Stimulated activated CD8-positive, alpha-beta memory T cell treated with anti-CD3 and anti-CD28 coated beads, Interleukin-7, amount 100 ng/mL, for 1 hour (primary cell): Measurements from ENCODE around the gene HSPA1A.
"Not testable (repeated sequence)": the region's sequence is repeated elsewhere in the genome, so short reads cannot be mapped to it uniquely, and the experiment has no call there.

ENCODE experiments used
- DNase-seq, 2 donors: peaks; one replicate each; pipeline ENCODE4 v3.0.0-alpha.2; 2020; ENCODE audit warnings: low read depth in 2 of 2

HSPA1A gene

DNA sequence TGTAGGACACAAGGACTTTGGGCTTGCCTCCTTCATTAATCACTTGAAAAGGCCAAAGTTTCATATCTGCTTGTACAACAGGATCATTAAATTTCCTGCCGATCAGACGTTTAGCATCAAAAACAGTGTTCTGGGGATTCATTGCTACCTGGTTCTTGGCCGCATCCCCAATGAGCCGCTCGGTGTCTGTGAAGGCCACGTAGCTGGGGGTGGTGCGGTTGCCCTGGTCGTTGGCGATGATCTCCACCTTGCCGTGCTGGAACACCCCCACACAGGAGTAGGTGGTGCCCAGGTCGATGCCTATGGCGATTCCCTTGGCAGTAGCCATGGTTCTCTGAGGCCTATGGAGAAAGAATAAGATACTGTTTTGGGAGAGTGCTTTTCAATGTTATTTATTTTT lies 3.7 kb upstream of the HSPA1A start:
- no peak for DNase-seq

DNA sequence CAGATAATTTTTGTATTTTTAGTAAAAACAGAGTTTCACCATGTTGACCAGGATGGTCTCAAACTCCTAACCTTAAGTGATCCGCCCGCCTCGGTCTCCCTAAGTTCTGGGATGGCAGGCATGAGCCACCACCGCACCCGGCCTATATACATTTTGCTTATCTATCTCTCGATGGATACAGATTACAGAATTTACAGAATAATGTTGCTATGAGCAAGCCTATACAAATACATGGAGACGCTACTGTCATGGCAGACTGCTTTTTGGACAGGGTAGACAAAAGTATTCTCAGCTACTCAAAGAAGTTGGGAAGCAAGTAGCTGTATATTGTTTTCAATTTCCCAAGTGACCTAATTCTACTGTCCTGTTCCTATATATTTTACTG lies 1.9 kb upstream of the HSPA1A start:
- no peak for DNase-seq

DNA sequence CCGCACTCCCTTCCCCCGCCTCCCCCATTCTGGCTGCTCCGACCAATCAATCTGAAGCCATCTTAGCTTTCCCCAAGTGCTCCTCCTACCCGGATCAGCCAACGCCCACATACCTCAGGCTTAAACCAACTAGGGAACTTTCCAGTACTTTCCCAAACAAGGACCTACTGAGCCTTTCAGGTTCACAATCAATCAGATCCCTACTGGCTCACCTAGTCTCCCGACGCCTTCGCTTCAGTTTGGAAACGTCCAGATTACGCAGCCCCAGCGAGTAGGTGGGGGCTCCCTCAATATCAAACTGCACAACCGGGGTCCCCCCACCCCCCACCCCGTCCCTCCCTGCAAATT lies 692 bp upstream of the HSPA1A start:
- DNase-seq = no peak

DNA sequence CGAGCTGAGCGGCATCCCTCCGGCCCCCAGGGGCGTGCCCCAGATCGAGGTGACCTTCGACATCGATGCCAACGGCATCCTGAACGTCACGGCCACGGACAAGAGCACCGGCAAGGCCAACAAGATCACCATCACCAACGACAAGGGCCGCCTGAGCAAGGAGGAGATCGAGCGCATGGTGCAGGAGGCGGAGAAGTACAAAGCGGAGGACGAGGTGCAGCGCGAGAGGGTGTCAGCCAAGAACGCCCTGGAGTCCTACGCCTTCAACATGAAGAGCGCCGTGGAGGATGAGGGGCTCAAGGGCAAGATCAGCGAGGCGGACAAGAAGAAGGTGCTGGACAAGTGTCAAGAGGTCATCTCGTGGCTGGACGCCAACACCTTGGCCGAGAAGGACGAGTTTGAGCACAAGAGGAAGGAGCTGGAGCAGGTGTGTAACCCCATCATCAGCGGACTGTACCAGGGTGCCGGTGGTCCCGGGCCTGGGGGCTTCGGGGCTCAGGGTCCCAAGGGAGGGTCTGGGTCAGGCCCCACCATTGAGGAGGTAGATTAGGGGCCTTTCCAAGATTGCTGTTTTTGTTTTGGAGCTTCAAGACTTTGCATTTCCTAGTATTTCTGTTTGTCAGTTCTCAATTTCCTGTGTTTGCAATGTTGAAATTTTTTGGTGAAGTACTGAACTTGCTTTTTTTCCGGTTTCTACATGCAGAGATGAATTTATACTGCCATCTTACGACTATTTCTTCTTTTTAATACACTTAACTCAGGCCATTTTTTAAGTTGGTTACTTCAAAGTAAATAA lies 2.0 kb downstream of the HSPA1A start:
- DNase-seq = not testable (repeated sequence)

DNA sequence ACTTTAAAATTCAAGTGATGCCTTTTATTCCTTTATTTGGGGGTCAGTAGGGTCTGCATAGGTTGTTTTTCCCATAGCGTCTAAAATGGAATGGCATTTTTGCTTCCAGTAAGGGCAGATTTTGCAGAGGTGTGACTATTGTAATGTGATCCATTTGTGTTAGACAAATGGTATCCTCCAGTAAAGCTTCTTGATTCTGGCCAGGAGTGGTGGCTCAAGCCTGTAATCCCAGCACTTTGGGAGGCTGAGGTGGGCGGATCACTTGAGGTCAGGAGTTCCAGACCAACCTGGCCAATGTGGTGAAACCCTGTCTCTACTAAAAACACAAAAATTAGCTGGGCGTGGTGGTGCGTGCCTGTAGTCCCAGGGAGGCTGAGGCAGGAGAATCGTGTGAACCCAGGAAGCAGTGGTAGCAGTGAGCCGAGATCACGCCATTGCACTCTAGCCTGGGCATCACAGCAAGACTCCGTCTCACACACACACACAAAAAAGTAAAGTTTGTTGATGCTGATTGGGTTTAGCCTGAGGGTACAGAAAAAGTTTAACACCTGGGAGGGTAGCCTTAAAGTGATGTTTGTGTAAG lies 2.7 kb downstream of the HSPA1A start:
- not testable (repeated sequence) for DNase-seq

DNA sequence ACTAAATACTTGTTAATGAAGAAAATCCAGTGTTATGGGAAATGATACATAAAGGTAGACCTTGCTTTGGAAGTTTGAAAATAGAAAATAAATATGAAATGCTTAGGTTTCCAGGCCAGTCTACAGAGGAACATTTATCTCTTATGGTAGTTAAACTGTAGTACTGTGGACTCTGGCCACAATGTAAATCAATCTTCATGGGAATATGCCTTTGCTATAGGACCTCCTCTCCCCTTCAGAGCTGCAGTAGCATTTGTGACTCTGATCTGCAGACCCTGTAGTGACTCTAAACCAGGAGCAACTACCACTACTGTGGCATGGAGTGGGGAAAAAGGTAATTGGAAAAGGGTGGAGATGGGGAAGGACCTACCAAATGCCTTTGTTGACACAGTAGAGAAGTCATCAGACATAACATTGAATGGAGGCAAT lies 4.5 kb downstream of the HSPA1A start:
- DNase-seq = no peak

DNA sequence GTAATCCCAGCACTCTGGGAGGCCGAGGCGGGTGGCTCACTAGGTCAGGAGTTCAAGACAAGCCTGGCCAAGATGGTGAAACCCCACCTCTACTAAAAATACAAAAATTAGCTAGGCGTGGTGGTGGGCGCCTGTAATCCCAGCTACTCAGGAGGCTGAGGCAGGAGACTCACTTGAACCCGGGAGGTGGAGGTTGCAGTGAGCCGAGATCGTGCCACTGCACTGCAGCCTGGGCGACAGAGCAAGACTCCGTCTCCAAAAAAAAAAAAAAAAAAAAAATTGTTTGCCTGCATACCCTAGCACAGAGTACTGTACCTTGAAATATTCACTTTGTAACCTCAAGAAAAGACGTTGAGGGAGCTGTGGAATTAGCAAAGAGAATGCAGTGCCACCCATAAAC lies 5.1 kb downstream of the HSPA1A start:
- not testable (repeated sequence) for DNase-seq

DNA sequence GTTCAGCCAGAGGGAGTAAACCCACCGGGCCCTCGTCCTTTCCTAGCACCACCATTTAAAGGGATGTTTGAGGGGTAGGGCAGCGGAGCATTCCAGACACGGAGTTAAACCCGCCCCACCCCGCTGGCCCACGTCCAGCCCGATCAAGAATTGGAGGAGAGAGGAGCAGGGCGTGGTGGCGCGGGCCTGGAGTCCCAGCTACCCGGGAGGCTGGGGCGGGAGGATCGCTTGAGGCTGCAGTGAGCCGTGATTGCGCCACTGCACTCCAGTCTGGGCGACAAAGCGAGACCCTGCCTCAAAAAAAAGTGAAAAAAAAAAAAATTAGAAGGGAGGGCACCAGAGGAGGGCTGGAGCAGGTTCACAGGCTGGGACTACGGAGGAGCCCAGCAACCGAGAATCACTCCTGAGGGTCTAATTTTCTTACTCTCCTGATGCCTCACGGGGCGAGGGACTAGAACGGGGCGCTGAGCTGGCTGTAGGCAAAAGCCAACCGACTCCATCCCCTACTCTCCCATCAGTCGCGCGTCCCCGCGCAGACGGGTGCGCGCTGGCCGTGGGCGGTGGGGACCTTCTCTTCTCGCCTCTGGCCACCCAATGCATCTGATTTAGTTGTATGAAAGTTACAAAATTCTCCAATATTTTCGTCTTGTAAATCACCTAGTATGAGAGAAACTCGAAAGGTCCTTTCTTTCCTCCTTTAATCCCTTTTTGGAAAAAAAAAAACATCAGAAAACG lies 6.1 kb downstream of the HSPA1A start:
- DNase-seq = no peak

DNA sequence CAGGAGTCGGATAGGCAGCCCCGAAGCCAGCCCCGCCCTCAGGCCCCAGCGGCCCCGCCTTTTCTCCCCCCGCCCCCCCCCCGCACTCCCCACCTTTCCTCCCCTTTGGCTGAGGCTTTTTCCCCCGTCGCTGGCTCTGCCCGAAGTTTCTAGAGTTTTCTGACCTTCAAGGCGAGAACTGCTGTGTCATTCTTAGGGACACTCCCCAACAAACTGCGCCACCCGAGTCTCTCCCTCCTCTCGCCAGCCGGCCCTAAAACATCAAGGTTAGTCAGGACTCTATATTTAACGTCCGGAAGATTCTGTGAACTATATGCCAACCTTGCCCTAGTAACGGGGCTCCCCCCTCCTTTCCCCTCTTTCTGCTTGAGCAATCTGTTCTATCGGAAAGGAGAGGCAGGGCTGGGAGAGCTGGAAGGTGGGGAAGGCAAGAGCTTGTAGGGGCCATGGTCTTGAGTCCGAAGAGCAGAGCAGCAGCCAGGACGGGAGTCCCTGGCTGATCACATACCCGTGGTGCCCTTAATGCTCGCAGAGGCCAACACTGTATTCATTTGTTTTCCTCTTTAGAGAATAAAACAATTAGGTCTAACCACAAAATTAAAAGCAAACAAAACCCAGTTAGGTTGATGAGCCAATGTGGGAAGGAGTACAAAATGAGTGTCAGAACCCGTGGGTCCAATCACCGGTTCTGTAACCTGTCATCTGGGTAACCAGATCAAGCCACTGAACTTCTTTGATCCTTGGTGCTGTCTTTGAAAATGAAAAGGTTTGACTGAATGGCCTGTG lies 6.9 kb downstream of the HSPA1A start:
- DNase-seq = peak in 1 of 2 donors; percentile 37

DNA sequence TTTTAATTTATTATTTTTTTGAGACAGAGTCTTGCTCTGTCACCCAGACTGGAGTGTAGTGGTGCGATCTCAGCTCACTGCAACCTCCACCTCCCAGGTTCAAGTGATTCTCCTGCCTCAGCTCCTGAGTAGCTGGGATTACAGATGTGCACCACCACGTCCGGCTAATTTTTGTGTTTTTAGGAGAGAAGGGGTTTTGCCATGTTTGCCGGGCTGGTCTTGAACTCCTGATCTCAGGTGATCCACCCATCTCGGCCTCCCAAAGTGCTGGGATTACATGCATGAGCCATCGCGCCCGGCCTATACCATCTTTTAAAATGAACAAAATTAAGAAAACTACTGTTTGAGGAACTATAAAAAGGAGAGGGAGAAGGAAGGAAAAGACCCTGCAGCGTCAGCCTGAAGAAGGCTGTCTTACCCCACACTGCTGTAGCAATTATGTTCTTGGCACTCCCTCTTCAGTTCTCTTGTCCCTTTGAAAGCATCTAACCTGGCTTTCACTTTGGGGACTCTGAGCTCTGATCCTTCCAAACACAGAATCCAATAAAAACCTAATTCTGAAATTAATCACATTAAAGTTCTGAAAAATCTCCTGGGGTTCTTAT lies 8.4 kb downstream of the HSPA1A start:
- not testable (repeated sequence) for DNase-seq

DNA sequence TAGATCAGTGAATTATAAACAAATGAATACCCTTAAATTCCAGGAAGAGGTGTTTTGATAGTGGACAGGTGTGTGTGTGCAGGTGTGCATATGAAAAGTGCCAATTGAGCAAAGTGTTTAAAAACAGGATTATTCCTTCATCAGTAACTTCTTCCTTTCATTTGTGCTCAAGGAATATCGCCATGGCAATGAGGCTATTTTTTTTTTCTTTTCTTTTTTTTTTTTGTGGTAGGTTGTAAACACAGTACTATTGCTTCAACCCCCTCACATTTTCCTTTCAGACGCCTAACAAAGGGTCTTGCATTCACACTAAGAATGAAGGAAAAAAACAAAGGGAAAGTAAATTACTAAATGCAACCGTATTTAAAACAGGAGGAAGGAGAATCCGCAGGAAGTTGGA lies 10.2 kb downstream of the HSPA1A start:
- DNase-seq = no peak

DNA sequence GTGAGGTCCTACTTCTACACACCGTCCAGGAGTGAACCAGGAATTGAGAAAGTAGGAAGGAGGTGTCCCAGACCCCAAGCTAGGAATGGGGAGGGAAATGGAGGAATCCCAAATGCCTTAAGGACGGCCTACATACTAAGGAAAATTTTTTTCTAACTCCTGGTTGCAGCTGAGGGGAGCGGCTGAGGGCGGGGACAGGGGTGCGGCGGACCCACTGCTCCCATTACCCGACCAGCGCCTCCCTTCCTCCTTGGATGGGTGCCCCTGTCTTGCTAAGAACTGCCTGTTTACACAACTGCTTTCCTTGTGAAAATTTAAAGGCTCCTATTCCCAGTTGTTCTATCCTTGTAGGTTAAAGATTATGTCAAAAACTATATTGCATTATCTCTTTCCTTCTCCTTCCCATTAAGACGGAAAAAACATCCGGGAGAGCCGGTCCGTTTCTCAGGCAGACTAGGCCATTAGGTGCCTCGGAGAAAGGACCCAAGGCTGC lies 11.5 kb downstream of the HSPA1A start:
- no peak for DNase-seq

DNA sequence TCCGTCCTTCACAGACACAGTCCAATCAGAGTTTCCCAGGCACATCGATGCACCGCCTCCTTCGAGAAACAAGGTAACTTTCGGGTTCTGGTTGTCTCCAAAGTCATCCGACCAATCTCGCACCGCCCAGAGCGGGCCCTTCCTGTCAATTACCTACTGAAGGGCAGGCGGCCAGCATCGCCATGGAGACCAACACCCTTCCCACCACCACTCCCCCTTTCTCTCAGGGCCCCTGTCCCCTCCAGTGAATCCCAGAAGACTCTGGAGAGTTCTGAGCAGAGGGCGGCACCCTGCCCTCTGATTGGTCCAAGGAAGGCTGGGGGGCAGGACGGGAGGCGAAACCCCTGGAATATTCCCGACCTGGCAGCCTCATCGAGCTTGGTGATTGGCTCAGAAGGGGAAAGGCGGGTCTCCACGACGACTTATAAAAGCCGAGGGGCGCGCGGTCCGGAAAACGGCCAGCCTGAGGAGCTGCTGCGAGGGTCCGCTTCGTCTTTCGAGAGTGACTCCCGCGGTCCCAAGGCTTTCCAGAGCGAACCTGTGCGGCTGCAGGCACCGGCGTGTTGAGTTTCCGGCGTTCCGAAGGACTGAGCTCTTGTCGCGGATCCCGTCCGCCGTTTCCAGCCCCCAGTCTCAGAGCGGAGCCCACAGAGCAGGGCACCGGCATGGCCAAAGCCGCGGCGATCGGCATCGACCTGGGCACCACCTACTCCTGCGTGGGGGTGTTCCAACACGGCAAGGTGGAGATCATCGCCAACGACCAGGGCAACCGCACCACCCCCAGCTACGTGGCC lies 12.1 kb downstream of the HSPA1A start, which contains the start of gene HSPA1B:
HSPA1B (plus strand) TSS at position 453 of the 794 bp plus-strand sequence; CDS start at position 666, 213 bp downstream.
- peak; percentile 78 to 81 for DNase-seq

DNA sequence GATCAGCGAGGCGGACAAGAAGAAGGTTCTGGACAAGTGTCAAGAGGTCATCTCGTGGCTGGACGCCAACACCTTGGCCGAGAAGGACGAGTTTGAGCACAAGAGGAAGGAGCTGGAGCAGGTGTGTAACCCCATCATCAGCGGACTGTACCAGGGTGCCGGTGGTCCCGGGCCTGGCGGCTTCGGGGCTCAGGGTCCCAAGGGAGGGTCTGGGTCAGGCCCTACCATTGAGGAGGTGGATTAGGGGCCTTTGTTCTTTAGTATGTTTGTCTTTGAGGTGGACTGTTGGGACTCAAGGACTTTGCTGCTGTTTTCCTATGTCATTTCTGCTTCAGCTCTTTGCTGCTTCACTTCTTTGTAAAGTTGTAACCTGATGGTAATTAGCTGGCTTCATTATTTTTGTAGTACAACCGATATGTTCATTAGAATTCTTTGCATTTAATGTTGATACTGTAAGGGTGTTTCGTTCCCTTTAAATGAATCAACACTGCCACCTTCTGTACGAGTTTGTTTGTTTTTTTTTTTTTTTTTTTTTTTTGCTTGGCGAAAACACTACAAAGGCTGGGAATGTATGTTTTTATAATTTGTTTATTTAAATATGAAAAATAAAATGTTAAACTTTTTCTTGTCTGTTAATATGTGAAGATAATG lies 14.4 kb downstream of the HSPA1A start:
- DNase-seq = no peak

DNA sequence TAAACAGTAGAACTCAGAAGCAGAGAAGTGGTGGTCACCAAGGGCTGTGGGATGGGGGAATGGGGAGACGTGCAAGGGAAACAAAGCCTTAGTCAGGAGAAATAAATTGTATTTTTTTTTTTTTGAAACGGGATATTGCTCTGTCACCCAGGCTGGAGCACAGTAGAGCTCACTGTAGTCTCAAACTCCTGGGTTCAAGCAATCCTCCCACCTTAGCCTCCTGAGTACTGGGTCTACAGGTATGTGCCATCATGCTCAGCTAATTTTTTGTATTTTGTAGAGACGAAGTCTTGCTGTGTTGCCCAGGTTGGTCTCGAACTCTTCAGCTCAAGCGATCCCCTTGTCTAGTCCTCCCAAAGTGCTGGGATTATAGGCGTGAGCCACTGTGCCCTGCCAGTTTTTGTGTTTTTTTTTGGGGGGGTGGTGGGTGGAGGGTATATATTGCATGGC lies 15.6 kb downstream of the HSPA1A start:
- no peak for DNase-seq

DNA sequence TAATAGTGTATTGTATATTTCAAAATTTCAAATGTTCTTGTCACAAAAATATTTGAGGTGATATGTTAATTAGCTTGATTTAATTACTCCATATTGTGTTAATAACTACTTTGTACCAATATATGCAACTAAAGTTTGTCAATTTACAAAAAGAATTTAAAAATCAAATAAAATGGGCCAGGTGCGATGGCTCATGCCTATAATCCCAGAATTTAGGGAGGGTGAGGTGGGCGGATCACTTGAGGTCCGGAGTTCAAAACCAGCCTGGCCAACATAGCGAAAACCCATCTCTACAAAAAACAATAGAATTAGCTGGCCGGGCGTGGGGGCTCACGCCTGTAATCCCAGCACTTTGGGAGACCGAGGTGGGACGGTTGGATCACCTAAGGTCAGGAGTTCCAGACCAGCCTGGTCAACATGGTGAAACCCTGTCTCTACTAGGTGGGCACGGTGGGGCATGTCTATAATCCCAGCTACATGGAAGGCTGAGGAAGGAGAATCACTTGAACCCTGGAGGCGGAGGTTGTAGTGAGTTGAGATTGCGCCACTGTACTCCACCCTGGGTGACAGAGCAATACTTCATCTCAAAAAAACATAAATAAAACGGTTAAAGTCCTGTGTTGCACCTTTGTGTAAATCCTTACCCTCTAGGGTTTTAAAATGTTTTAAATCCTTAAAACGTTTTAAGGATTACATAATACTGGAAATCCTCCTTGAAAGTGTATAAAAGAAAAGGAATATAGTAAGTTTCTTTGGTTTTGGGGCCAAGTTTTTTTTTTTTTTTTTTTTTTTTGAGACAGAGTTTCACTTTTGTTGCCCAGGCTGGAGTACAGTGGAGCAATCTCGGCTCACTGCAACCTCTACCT lies 16.2 kb downstream of the HSPA1A start:
- DNase-seq = no peak

DNA sequence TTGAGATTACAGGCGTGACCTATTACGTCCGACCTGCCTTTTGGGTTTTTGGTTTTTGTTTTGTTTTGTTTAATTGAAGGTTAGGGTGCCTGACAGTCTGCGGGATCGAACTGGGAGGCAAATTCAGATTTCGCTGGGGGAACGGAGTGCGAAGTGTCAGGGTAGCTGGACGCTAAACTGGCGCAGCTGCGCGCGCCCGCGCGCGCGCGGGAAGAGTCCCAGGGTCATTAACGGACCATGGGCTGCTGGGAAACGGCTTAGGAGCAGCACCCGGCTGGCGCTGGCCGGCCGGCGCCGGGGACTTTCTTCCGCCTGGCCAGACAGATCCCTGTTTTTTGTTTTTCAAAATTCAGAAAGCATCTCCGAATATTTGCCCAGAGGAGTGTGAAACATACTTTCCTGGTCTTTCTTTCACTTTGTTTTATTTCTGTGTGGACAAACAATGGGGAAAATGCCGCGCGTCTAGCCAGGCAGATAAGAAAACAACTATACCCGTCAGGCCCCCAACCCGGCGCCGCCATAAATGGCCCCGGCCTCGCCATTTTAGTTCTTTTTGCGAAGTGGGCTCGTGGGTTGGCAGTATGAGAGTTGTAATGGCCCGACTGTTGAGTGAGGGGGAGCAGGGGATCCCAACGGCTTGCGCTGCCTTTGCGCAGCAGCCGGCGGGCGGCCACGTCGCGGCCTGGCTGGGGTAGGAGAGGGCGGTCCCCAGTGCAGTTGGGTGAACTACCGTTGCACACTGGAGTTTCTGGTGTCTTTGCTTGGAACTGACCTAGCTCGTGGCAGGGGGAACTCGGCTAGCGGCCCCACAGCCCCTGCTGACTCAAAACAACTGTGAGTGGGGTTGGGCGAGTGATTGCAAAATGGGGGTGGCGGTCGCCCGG lies 19.3 kb downstream of the HSPA1A start:
- DNase-seq = peak; percentile 64 to 67

DNA sequence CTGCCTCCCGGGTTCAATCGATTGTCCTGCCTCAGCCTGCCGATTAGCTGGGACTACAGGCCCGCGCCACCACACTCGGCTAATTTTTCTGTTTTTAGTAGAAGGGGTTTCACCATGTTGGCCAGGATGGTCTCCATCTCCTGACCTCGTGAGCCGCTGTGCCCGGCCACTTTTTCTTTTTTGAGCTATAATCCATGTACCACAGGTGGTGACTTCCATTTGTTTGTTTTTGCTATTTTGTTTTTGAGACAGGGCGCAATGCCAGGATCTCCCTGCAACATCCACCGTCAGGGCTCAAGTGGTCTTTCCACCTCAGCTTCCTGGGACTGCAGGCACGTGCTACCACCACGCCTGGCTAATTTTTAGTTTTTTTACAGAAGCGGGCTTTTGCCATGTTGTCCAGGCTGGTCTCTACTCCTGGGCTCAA lies 20.7 kb downstream of the HSPA1A start:
- DNase-seq = no peak
